Esophagus squamous epithelium (tissue), 5 donors: Measurements from ENCODE around the gene AATK. TPM values are rescaled to one million over a fixed set of nuclear protein-coding genes. Genes with fewer than 3 reads are reported as not detected.
A peak's percentile ranks its signal among the peaks of the same experiment; 100 is the strongest.

Experiments
- DNase-seq: peaks from one replicate; lab custom pipeline; 2025; lab: John Stamatoyannopoulos, UW
- H3K27ac ChIP-seq, 4 donors: fragments of 200-600 bp; sonication (generic); one replicate each; pipeline ENCODE4 v1.5.1; 2016 to 2019; ENCODE audit warnings: mild to moderate bottlenecking in 1 of 4
- H3K27me3 ChIP-seq, 4 donors: fragments of 200-600 bp; sonication (generic); 1 replicate in 3 of 4; 2 replicates in 1 of 4; pipeline versions ENCODE4 v1.5.1 to v1.6.0; 2017 to 2021; ENCODE audit warnings: antibody characterized with exemption in 1 of 4
- H3K36me3 ChIP-seq, 3 donors: fragments of 200-600 bp; sonication (generic); one replicate each; pipeline ENCODE4 v1.5.1; 2016 to 2019
- H3K4me1 ChIP-seq, 3 donors: fragments of 200-600 bp; sonication (generic); one replicate each; pipeline ENCODE4 v1.5.1; 2017 to 2019
- H3K4me3 ChIP-seq, 4 donors: fragments of 200-600 bp; sonication (generic); 1 replicate in 3 of 4; 2 replicates in 1 of 4; pipeline ENCODE4 v1.5.1; 2016 to 2019; ENCODE audit warnings: mild to moderate bottlenecking in 2 of 4, moderate library complexity in 1 of 4
- H3K9me3 ChIP-seq, 3 donors: fragments of 200-600 bp; sonication (generic); one replicate each; pipeline ENCODE4 v1.5.1; 2016 to 2019
- CTCF ChIP-seq, 6 experiments: fragments of 450-650 bp in 4 of 6; fragments of 200-600 bp in 2 of 6; sonication (generic) in 2 of 6; IDR thresholded peaks; one replicate each; pipeline ENCODE4 v1.5.1; 2016 to 2019; ENCODE audit warnings: antibody characterized with exemption in 6 of 6, mild to moderate bottlenecking in 4 of 6, moderate library complexity in 4 of 6
- POLR2A ChIP-seq, 4 donors: fragments of 450-650 bp; IDR thresholded peaks; one replicate each; pipeline ENCODE4 v1.6.1; 2017; ENCODE audit warnings: antibody characterized with exemption in 4 of 4, mild to moderate bottlenecking in 4 of 4, moderate library complexity in 3 of 4
- WGBS, 2 donors: methylation state at CpG; one replicate each; pipeline ENCODE4 v1.1.5; 2018; 5-methylcytosine and 5-hydroxymethylcytosine counted together
- intact Hi-C: fragments of 100-400 bp; cut with DNase I; formaldehyde crosslinking; loops from one replicate; pipeline ENCODE4 v1.15.0; 2022
- total RNA-seq, 4 donors: library from RNA; depleted of rRNA; stranded (reverse); fragments of >200 nt; gene quantifications; one replicate each; pipeline ENCODE4 v1.1.0, GENCODE V29; 2016
- donor health status: DM: yes; HTN: yes; CAD: no.

AATK gene
- total RNA-seq, 4 donors from 2014 or later: 0.57 to 1.5 (median 0.70) TPM; not detected in 1

- peaks cover 37 to 96% (median 39%) of the 10 kb centered on the region in 3 donors for H3K36me3 ChIP-seq
- no peak for DNase-seq
- WGBS, 2 donors: 89% methylated on average over 5 to 7 of the region's 17 CpGs
Observed at GRCh38 chr17:81102869-81103268, 63.2 kb downstream of the AATK start.

GRCh38 chr17:81102352-81102751 lies 63.7 kb downstream of the AATK start:
- Histone ChIP-seq H3K36me3 (peaks cover 37 to 90% (median 39%) of the 10 kb centered on the region in 3 donors), H3K4me3 (no peak overlapping the region), H3K4me1 (peaks cover 10 to 32% (median 14%) of the 10 kb centered on the region in 3 donors), H3K9me3 (no peaks in the 10 kb centered on the region), H3K27me3 (no peaks in the 10 kb centered on the region), H3K27ac (no peak overlapping the region)
- DNase-seq: no peak
- 81 to 86% methylated on average over 5 to 12 of the region's 12 CpGs for WGBS, 2 donors
- intact Hi-C loops: loop anchor here (10.0 kb wide), 1 partner anchor 108 kb away; the partner anchor contains the start of gene CHMP6
- no peak for TF ChIP-seq POLR2A (IDR thresholded peaks at IDR 0.05)
- no peak for TF ChIP-seq CTCF (IDR thresholded peaks at IDR 0.05)

More at GRCh38 chr17:81102869-81103268, 63.2 kb downstream of the AATK start:
- intact Hi-C loops: loop anchor here (10.0 kb wide), 1 partner anchor 108 kb away; the partner anchor contains the start of gene CHMP6
- Histone ChIP-seq H3K4me3 (no peak overlapping the region), H3K4me1 (peaks cover 5 to 28% (median 9%) of the 10 kb centered on the region in 3 donors), H3K27me3 (no peaks in the 10 kb centered on the region), H3K27ac (no peak overlapping the region), H3K9me3 (no peaks in the 10 kb centered on the region)
- TF ChIP-seq POLR2A (IDR thresholded peaks at IDR 0.05): no peak
- no peak for TF ChIP-seq CTCF (IDR thresholded peaks at IDR 0.05)

- Histone ChIP-seq H3K4me1 (peaks cover 16 to 38% (median 20%) of the 10 kb centered on the region in 3 donors), H3K9me3 (no peaks in the 10 kb centered on the region), H3K36me3 (peaks cover 32 to 85% (median 34%) of the 10 kb centered on the region in 3 donors), H3K27me3 (no peaks in the 10 kb centered on the region), H3K4me3 (no peak overlapping the region), H3K27ac (peak overlapping the region in 1 of 4 donors; percentile 34)
- intact Hi-C loops: loop anchor here (10.0 kb wide), 1 partner anchor 107 kb away; the partner anchor contains the start of gene CHMP6
- no peak for DNase-seq
- TF ChIP-seq CTCF (IDR thresholded peaks at IDR 0.05) (peak; percentile 97 to 100 (median 100)), POLR2A (IDR thresholded peaks at IDR 0.05) (no peak)
- WGBS, 2 donors: 50 to 62% methylated on average over 2 to 12 of the region's 33 CpGs
Observed at GRCh38 chr17:81101614-81102306, 64.3 kb downstream of the AATK start.

GRCh38 chr17:81100668-81101067 lies 65.4 kb downstream of the AATK start:
- peaks cover 27 to 49% (median 31%) of the 10 kb centered on the region in 3 donors for H3K4me1 ChIP-seq
- WGBS, 2 donors: 89 to 90% methylated on average over 6 to 10 of the region's 10 CpGs
- no peak for DNase-seq
- H3K27ac ChIP-seq: no peak overlapping the region
- H3K4me3 ChIP-seq: no peak overlapping the region
- intact Hi-C loops: loop anchor here (10.0 kb wide), 1 partner anchor 106 kb away; the partner anchor contains the start of gene CHMP6
- H3K27me3 ChIP-seq: no peaks in the 10 kb centered on the region
- peaks cover 21 to 74% (median 30%) of the 10 kb centered on the region in 3 donors for H3K36me3 ChIP-seq
- H3K9me3 ChIP-seq: no peaks in the 10 kb centered on the region
- TF ChIP-seq POLR2A (IDR thresholded peaks at IDR 0.05) (no peak), CTCF (IDR thresholded peaks at IDR 0.05) (no peak)

GRCh38 chr17:81099888-81100287 lies 66.1 kb downstream of the AATK start:
- Histone ChIP-seq H3K36me3 (peaks cover 18 to 66% (median 25%) of the 10 kb centered on the region in 3 donors), H3K4me1 (peaks cover 34 to 57% (median 38%) of the 10 kb centered on the region in 3 donors), H3K27ac (no peak overlapping the region), H3K4me3 (no peak overlapping the region), H3K9me3 (no peaks in the 10 kb centered on the region), H3K27me3 (no peaks in the 10 kb centered on the region)
- intact Hi-C loops: loop anchor here (10.0 kb wide), 2 partner anchors 75 to 105 kb away; partner anchors contain the start of gene CHMP6
- WGBS, 2 donors: 93 to 100% methylated on average over 1 to 12 of the region's 23 CpGs
- no peak for TF ChIP-seq CTCF (IDR thresholded peaks at IDR 0.05)
- no peak for TF ChIP-seq POLR2A (IDR thresholded peaks at IDR 0.05)
- no peak for DNase-seq
